Subcutaneous adipose tissue (tissue), 4 donors: ENCODE measurements around the gene EYS. TPM values are rescaled to one million over a fixed set of nuclear protein-coding genes. Genes with fewer than 3 reads are reported as not detected.

Experiments
- total RNA-seq, 4 donors: library from RNA; depleted of rRNA; stranded (reverse); fragments of >200 nt; gene quantifications; one replicate each; pipeline ENCODE4 v1.1.0, GENCODE V29; 2016
- TF ChIP-seq, protein P1 (sequence below): fragments of 450-650 bp; IDR thresholded peaks from one replicate; pipeline ENCODE4 v1.5.1; 2016; ENCODE audit warnings: low read depth, mild to moderate bottlenecking, control low read depth, antibody characterized with exemption, moderate library complexity

EYS gene
- total RNA-seq, 4 donors from 2014 or later: 0.17 to 3.8 (median 0.82) TPM

DNA sequence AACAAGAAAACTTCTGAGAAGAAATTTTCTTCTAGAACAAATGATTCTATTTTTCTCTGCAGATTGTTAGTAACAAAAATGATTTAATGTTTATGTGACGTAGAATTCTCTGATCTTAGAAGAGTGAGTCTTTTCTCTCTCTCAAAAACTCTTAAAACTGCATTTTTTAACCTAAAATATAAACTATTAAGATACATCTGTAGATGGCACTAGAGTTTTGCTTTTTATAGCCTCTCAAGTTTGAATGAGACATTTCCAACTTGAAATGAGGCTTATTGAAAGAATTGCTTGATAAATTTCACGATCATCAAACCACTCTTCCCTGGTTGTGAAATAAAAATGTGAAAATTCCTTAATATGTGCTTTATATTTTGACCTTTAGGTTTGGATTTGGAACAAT, 2017.6 kb downstream of the EYS start:
- TF ChIP-seq, protein P1, sequence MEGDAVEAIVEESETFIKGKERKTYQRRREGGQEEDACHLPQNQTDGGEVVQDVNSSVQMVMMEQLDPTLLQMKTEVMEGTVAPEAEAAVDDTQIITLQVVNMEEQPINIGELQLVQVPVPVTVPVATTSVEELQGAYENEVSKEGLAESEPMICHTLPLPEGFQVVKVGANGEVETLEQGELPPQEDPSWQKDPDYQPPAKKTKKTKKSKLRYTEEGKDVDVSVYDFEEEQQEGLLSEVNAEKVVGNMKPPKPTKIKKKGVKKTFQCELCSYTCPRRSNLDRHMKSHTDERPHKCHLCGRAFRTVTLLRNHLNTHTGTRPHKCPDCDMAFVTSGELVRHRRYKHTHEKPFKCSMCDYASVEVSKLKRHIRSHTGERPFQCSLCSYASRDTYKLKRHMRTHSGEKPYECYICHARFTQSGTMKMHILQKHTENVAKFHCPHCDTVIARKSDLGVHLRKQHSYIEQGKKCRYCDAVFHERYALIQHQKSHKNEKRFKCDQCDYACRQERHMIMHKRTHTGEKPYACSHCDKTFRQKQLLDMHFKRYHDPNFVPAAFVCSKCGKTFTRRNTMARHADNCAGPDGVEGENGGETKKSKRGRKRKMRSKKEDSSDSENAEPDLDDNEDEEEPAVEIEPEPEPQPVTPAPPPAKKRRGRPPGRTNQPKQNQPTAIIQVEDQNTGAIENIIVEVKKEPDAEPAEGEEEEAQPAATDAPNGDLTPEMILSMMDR: no peak

DNA sequence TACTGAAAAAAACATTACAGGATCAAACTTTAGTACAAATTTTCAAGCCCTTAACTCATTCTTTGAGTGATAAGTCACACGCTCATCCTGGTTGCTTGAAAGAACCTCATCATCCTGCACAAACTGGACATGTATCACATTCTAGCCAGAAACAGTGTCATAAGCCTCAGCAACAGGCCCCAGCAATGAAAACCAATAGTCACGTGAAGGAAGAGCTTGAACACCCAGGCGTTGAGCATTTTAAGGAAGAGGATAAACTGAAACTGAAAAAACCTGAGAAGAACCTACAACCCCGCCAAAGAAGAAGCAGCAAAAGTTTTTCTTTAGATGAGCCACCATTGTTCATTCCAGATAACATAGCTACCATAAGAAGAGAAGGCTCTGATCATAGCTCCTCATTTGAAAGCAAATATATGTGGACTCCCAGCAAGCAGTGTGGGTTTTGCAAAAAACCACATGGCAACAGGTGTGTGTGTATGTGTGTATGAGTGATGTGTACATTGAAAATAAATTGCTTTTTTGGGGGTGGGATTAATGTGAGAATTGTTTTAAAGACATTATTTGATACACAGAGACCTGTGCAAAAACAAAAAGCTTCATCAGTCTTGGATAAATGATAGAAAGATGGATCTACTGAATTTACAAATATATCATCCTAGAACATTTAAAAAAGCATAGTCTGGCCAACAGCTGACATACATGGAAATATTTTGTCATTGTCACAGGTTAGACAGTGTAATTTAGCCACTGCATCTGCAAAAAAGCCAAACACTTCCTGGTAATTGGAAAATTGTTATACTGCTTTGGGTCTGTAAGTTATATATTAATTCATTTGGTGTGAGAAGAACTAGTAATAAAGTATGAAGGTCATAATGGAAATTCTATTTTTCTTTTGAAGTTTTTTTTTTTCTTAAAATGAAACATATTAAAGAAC, 2021.3 kb downstream of the EYS start:
- TF ChIP-seq, protein P1: no peak

DNA sequence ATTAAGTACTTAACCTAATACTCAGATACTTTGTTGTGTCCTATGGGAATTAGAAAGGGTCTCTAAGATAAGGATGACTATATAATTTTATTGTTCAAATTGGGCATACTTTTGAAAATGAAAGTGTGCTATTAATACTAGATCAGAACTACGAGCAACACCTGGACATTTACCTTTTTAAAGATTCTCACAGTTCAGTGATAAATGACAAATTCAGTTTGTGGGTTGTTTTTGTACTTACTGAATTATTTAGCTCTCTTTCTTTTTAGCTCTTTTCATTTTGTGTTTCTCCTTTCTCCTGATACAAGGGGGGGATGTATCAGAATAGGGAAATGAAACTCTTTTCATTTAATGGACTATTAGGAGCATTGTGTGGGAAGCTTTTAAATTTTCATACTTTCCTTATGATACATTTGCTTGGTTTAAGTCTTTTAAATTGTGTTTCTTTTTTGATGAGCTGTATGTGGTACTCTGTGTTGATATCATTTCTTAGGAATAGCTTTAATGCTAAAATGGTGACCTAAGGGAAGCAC, 2023.9 kb downstream of the EYS start:
- TF ChIP-seq, protein P1: no peak

DNA sequence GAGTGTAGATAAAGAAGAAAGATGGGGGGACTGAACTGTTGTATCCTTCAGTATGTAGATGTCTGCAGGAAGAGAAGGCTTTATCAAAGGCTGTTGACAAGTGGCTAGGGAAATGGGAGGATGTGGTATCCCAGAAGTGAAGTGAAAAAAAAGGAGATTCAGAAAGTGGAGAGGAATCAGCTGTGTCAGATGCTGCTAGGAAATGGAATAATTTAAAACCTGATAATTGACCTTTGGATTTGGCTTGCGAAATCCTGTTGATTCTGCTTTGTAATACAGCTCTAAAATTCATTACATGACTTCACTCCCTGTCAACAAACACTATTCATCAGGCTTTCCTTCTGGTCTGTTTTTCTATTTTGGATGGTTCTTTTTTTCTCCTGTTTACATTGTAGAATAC, 2029.7 kb downstream of the EYS start:
- TF ChIP-seq, protein P1: no peak

DNA sequence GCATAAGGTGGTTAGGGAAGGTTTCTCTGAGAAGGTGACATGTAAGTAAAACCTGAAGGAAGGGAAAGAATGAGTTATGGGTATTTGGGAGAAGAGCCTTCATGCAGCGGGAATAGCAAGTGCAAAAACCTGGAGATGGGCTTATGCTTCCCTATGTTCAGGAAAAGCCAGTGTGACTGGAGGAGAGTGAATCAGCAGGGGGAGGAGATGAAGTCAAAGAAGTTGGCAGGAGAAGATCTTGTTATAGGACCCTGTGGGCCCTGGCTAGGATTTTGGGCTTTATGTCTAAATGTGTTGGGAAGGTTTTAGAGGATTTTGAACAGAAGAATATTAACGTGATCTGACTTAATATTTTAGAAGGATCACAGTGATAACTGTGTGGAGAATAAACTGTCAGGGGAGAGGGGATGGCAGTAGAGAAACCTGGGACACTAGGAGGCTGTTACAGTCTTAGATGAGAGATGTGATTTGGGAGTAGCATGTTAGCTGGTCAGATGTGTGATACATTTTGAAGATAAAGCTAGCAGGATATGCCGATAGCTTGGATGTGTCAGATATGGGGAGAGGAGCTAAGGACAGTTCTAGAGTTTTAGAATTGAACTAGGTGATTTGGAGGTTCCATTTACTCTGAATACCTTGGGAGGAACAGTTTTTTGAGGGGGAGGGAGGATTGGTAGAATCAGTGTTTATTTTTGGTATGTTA, 2030.5 kb downstream of the EYS start:
- TF ChIP-seq, protein P1: no peak

DNA sequence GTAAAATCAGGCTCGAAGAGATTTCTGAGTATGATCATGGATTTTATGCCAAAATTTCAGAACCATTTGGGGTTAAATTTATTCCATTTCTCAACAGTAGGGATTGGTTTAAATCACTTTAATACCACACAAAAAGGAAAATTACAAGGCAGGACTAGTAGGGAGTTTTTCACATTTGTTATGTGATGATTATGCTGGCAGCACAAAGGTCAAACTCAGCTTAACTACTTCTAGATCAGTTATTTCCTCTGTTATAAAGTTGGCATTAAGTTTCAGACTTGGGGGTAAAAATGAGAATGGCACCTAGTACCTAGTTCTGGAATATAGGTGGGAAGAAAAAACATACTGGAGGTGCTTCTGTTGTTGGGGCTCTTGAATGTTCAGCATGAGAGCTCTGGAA, 2031.9 kb downstream of the EYS start:
- TF ChIP-seq, protein P1: no peak

DNA sequence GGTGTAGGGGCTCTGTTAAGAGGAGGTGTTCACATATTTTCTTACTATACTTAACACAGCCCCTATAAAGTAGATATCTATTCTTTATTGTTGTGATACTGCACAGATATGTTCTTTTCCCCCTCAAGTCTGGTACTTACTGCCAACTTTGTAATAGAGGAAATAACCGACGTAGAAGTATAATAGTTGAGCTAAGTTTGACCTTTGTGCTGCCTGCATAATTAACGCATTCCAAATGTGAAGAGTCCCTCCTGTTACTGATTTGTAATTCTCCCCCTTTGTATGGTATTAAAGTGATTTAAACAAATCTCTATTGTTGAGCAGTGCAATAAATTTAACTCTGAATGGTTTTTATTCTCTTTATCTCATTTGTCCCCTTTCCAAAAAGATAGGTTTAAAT, 2032.4 kb downstream of the EYS start:
- TF ChIP-seq, protein P1: no peak
